HEK293 (cell line): Measurements from ENCODE around the gene SLAMF7.
A peak's percentile ranks its signal among the peaks of the same experiment; 100 is the strongest.

Experiments
- CTCF ChIA-PET: fragments of 350-600 bp; formaldehyde crosslinking; extraction: SDS; loops from one replicate; lab custom pipeline; 2021; ENCODE audit warnings: antibody characterized with exemption; lab: Yijun Ruan, JAX
- POLR2A ChIA-PET: fragments of 300-600 bp; formaldehyde crosslinking; extraction: SDS; loops from one replicate; lab custom pipeline; 2020; ENCODE audit warnings: antibody characterized with exemption, inconsistent platforms; lab: Yijun Ruan, JAX
- H3K27ac ChIP-seq: fragments of 200-500 bp; sonication (Bioruptor generic); 2 replicates; pipeline ENCODE4 v1.5.1; 2014; ENCODE audit warnings: low read depth, low read length, control low read depth, inconsistent platforms; ENCODE audit errors: extremely low read depth
- H3K36me3 ChIP-seq, 2 experiments: fragments of 200-500 bp in 1 of 2; sonication (Bioruptor generic) in 1 of 2; 1 replicate in 1 of 2; 2 replicates in 1 of 2; pipeline ENCODE4 v1.5.1; 2014 to 2017; ENCODE audit warnings: inconsistent platforms in 2 of 2, low read length in 2 of 2; ENCODE audit not compliant: control insufficient read depth in 2 of 2, insufficient read depth in 1 of 2
- H3K4me1 ChIP-seq: fragments of 200-500 bp; sonication (Bioruptor generic); 2 replicates; pipeline ENCODE4 v1.5.1; 2014; ENCODE audit warnings: mild to moderate bottlenecking, low read length, inconsistent platforms; ENCODE audit not compliant: control insufficient read depth, insufficient read depth
- H3K4me3 ChIP-seq: 2 replicates; pipeline ENCODE4 v1.5.1; 2011; ENCODE audit warnings: low read depth, mild to moderate bottlenecking, control low read depth, low read length, moderate library complexity
- H3K9me3 ChIP-seq: fragments of 200-500 bp; sonication (Bioruptor generic); 2 replicates; pipeline ENCODE4 v1.5.1; 2014; ENCODE audit warnings: low read depth, low read length, inconsistent platforms; ENCODE audit not compliant: control insufficient read depth, insufficient read depth
- GFI1B ChIP-seq: fragments of 450-650 bp; formaldehyde crosslinking; IDR thresholded peaks from 2 replicates; pipeline ENCODE4 v1.5.1; 2016; ENCODE audit warnings: missing biosample characterization, missing genetic modification characterization
- ZBTB48 ChIP-seq: fragments of 450-650 bp; formaldehyde crosslinking; IDR thresholded peaks from 2 replicates; pipeline ENCODE4 v1.5.1; 2016; ENCODE audit warnings: missing biosample characterization, missing genetic modification characterization
- ZNF10 ChIP-seq: fragments of 450-650 bp; formaldehyde crosslinking; IDR thresholded peaks from 2 replicates; pipeline ENCODE4 v1.5.1; 2017; ENCODE audit warnings: missing biosample characterization, missing genetic modification characterization
- ZNF121 ChIP-seq: fragments of 450-650 bp; formaldehyde crosslinking; IDR thresholded peaks from 2 replicates; pipeline ENCODE4 v1.5.1; 2016; ENCODE audit warnings: missing biosample characterization, missing genetic modification characterization
- ZNF133 ChIP-seq: fragments of 450-650 bp; formaldehyde crosslinking; IDR thresholded peaks from 2 replicates; pipeline ENCODE4 v1.5.1; 2016; ENCODE audit warnings: missing biosample characterization, missing genetic modification characterization
- ZNF169 ChIP-seq: fragments of 450-650 bp; formaldehyde crosslinking; IDR thresholded peaks from 2 replicates; pipeline ENCODE4 v1.5.1; 2016; ENCODE audit warnings: missing biosample characterization, missing genetic modification characterization
- ZNF175 ChIP-seq: fragments of 450-650 bp; formaldehyde crosslinking; IDR thresholded peaks from 2 replicates; pipeline ENCODE4 v1.5.1; 2016; ENCODE audit warnings: missing biosample characterization, missing genetic modification characterization
- ZNF2 ChIP-seq: fragments of 450-650 bp; formaldehyde crosslinking; IDR thresholded peaks from 2 replicates; pipeline ENCODE4 v1.5.1; 2016; ENCODE audit warnings: missing biosample characterization, missing genetic modification characterization
- ZNF404 ChIP-seq: fragments of 450-650 bp; formaldehyde crosslinking; IDR thresholded peaks from 2 replicates; pipeline ENCODE4 v1.5.1; 2017; ENCODE audit warnings: missing biosample characterization, missing genetic modification characterization
- ZNF423 ChIP-seq: fragments of 450-650 bp; formaldehyde crosslinking; IDR thresholded peaks from 2 replicates; pipeline ENCODE4 v1.5.1; 2016; ENCODE audit warnings: missing biosample characterization, missing genetic modification characterization
- ZNF561 ChIP-seq: fragments of 450-650 bp; IDR thresholded peaks from 2 replicates; pipeline ENCODE4 v1.5.1; 2018; ENCODE audit warnings: missing biosample characterization, missing genetic modification characterization, borderline replicate concordance
- ZNF585B ChIP-seq: fragments of 450-650 bp; formaldehyde crosslinking; IDR thresholded peaks from 2 replicates; pipeline ENCODE4 v1.5.1; 2016; ENCODE audit warnings: missing biosample characterization, missing genetic modification characterization
- ZNF654 ChIP-seq: fragments of 450-650 bp; formaldehyde crosslinking; IDR thresholded peaks from 2 replicates; pipeline ENCODE4 v1.5.1; 2016; ENCODE audit warnings: low read depth, missing biosample characterization, missing genetic modification characterization
- ZNF707 ChIP-seq: fragments of 450-650 bp; formaldehyde crosslinking; IDR thresholded peaks from 2 replicates; pipeline ENCODE4 v1.5.1; 2016; ENCODE audit warnings: missing biosample characterization, missing genetic modification characterization
- TF ChIP-seq, protein P1 (sequence below): fragments of 450-650 bp; formaldehyde crosslinking; IDR thresholded peaks from 2 replicates; pipeline ENCODE4 v1.5.1; 2016; ENCODE audit warnings: missing biosample characterization, missing genetic modification characterization

The SLAMF7 gene

DNA sequence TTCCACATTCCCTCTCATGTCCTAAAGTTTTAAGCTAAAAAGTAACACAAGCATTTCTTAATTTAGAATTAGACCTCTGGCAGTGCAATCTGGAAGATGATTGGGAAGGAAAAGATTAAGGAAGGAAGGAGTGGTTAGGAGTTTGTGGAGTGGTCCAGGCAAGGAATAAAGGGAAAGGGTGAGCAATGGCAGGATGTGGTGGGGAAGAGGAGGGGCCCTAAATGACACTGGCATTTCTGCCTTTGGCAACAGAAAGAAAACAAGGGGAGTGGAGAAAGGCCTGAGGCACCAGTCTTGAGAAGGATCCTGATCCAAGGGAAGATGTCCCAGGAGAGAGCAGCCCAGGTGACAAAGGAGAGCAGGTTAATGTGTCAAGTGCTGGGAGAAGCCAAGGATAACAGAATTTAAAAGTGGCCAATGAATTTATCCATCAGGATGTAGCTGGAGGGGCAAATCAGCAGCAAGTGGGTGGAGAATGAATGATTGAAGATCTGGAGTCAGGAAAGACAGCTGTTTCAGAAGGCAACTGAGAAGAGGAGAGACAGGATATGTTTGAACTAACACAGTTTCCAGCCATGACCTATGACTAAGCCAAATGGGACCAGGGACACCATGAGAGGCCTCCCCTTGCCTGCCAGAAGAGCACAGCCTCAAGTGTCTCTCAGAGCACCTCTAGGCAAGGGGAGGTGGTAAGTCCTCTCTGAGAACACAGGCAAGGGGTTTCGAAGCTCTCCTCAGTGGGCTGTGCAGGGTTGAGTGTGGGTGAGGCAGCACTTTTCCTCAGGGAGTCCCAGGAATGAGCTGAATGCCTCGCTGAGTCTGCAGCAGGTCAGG, 36.1 kb downstream of the SLAMF7 start (continued):
- TF ChIP-seq, protein P1, sequence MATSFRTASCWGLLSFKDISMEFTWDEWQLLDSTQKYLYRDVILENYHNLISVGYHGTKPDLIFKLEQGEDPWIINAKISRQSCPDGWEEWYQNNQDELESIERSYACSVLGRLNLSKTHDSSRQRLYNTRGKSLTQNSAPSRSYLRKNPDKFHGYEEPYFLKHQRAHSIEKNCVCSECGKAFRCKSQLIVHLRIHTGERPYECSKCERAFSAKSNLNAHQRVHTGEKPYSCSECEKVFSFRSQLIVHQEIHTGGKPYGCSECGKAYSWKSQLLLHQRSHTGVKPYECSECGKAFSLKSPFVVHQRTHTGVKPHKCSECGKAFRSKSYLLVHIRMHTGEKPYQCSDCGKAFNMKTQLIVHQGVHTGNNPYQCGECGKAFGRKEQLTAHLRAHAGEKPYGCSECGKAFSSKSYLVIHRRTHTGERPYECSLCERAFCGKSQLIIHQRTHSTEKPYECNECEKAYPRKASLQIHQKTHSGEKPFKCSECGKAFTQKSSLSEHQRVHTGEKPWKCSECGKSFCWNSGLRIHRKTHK (tag by site-specific recombination): no peak
- no peak for TF ChIP-seq ZNF423 (tag by site-specific recombination)
- no peak for TF ChIP-seq ZBTB48 (tag by site-specific recombination)
- no peak for TF ChIP-seq GFI1B
- no peak for TF ChIP-seq ZNF561 (tag by site-specific recombination)
- no peak for TF ChIP-seq ZNF169

DNA sequence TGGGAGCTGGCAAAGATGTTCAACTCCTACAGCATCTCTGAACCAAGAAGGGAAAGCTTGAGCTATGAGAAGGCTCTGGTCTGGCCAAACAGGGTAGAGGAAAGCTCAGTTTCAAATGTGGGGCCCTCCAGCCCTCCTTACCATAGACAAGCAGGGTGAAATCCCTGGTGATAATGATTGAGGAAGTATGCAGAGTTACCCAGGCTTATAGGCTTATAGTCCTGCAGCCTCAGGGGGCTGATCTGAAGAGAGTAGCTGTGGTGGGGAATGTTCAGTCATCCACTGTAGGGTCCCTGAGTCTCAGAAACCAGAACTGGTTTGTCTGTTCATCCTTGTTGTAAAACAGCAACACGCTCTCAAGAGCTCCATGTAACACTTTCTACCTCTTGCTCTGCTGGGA, 37.1 kb downstream of the SLAMF7 start:
- ChIA-PET CTCF (interaction anchor here (0.6 to 4.1 kb wide), 10 partner anchors 7 to 179 kb away, joined by 3 to 22 read pairs (median 5); partner anchors contain the start of gene ITLN2), POLR2A (no interaction called here)
- Histone ChIP-seq H3K9me3 (no peaks in the 10 kb centered on the region), H3K4me3 (no peak overlapping the region), H3K36me3 (no peaks in the 10 kb centered on the region), H3K4me1 (no peaks in the 10 kb centered on the region), H3K27ac (no peak overlapping the region)
- no peak for TF ChIP-seq ZNF654 (tag by site-specific recombination)
- TF ChIP-seq ZNF175: no peak
- no peak for TF ChIP-seq ZNF404 (tag by site-specific recombination)
- no peak for TF ChIP-seq ZNF707 (tag by site-specific recombination)

DNA sequence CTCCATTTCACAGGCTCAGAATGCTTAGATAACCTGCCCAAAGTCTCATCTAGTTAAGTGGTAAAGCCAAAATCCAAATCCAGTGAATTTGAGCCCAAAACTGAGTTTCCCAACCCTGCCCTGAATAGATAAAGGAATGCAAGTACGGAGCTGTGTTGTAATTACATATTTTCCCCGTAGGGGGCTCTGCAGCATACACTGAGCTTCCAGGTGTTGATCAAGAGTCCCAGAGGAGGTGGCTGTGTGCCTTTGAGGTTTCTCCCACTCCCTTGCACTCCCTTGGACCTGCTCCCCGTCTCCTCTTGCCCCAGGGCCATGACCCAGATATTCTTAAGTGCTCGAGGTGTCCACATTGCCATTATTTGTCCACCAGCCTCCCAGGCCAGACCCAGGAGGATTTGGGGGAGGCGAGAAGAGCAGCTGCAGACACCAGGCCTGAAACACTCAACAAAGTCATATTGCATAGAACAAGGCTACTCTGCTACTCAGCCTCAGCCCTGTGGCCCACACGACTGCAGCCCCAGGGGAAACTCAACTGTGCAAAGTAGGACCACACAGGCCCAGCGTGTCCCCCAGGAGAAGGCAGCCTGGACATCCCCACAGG, 38.5 kb downstream of the SLAMF7 start:
- TF ChIP-seq ZNF121 (tag by site-specific recombination) (no peak), ZNF2 (tag by site-specific recombination) (peak; percentile 63; the same call in 1 of the 2 replicates), ZNF585B (tag by site-specific recombination) (no peak)
- H3K36me3 ChIP-seq: no peaks in the 10 kb centered on the region
- POLR2A ChIA-PET: no interaction called here
- no peaks in the 10 kb centered on the region for H3K4me1 ChIP-seq
- H3K9me3 ChIP-seq: no peaks in the 10 kb centered on the region
- CTCF ChIA-PET: interaction anchor here (0.6 to 4.1 kb wide), 21 partner anchors 9 to 459 kb away, joined by 3 to 22 read pairs (median 5); partner anchors contain the start of gene ITLN2
- H3K4me3 ChIP-seq: no peak overlapping the region
- no peak overlapping the region for H3K27ac ChIP-seq

DNA sequence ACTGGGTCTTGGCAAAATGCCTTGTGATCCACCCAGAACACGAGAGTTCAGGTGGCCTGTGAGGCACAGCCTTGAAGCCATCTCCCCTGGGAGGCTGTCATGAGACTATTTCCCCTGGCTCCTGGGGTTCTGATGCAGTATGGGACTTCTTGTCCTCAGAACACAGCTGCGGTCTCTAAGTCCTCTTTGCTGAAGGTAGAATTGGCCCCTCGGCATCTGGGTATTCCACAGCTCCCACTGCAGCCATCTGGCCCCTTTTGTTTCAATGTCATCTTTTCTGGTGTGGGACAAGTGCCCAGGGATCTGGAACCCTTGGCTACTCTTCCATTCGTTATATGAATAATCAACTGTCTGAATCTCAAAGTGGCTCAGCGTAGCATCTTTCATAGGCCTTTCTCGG, 39.9 kb downstream of the SLAMF7 start:
- no peaks in the 10 kb centered on the region for H3K9me3 ChIP-seq
- H3K4me1 ChIP-seq: no peaks in the 10 kb centered on the region
- H3K4me3 ChIP-seq: no peak overlapping the region
- ChIA-PET CTCF (interaction anchor here (0.6 to 2.1 kb wide), 11 partner anchors 9 to 461 kb away, joined by 3 to 16 read pairs (median 5); partner anchors contain the start of gene ITLN2), POLR2A (no interaction called here)
- TF ChIP-seq ZNF10 (no peak), ZNF133 (tag by site-specific recombination) (peak; percentile 52; the same call in 1 of the 2 replicates)
- no peak overlapping the region for H3K27ac ChIP-seq
- H3K36me3 ChIP-seq: no peaks in the 10 kb centered on the region
